Colon (tissue), 2 donors: ENCODE results near the gene PNPLA5.
"Not testable (repeated sequence)": the region's sequence is repeated elsewhere in the genome, so short reads cannot be mapped to it uniquely, and the experiment has no call there.

Experiments used
- FAIRE-seq: peaks from 2 replicates; lab custom pipeline; 2012; peaks lifted over from hg19 to GRCh38; lab: Jason Lieb, UNC
- donor health status: control.
- donor health status: control.

The PNPLA5 gene

DNA sequence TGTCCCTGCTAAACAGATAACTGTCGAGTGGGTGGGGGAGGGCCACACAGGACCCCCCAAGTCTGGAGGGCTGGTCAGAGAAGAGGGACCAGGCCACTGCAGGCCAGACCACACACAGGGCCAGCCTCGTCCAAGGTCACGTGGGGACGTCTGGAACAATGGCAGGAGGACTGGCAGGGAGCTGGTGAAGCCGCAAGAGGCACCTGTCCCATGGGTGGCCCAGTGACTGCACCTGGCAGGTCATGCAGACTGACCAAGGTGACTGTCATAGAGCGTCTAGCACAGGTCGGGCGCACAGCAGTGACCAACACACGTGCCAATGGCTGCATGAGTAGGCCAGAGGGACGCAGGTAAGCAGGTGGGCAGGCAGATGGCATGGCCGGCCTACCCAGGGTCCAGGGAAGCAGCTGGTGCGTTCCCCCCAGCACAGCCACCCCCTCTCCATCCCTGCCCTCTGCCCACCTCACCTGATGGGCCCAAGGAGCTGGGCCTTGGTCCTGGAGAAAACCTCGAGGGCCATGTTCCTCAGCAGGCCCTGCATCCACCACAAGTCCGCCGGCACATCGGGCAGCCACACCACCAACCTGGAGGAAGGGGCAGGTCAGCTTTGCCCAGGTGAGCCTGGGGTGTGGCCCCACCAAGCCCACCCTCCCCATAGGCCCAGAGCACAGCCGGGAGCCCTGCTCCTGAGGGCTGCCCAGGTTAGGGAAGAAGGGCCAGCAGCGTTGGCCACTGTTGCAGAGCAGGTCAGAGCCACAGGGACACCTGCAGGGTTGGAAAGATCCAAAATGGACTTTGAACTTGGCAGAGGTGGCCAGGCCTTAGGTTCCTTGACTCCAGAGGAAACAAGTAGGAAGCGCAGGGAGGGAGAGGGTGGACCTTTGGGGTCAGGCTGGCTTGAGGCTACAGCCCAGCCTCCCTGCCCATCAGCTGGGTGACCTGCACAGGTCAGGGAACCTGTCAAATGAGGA is 10.4 kb downstream of the PNPLA5 start:
- FAIRE-seq = no peak

DNA sequence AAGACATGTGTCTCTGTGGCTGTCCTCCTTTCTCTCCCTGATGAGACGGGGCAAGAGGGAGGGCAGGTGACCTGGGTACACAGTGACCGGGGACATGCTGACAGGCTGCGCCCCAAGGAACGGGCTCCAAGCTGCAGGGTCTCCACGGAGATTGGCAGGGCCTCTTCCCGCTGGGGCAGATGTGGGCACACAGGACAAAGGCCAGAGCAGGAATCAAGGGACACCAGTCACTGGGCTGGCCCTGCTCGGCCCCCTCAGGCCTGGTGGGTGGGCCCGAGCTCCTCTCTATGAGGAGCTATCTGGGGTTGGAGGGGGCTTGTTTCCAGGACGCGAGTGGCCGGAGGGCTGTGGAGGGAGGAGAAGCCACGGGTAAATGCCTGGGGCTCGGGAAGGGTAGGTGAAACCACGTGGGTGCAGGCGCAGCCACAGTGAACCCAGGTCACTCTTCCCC is 11.2 kb downstream of the PNPLA5 start:
- no peak for FAIRE-seq

DNA sequence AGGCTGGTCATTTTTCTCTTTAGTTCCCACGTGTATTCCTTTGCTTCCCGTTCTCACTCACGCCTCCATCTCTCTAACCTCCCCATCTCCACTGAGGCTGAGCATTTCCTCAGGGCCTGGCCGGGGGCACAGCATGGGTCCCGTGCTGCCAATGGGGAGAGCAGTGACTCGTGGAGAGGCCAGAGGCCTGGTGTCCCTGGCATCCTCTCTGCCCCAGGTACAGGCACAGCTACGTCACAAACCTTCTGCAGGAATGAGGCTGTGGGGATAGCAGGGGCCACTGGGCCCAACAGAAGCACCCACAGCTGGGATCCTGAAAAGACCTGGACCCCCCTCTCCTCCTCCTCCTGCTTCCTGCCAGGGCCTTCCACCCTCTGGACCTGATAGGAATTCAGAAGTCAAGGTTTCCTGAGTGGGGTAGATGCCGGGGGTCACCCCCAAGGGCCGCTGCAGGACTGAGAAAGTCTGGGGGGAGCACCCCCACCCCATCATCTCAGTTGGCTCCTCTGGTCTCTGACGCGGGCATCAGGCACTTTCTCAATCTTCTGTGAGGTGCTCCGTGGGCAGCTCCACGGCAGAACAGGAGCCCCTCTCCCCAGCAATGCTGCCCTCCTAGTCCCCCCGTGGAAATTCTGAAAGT is 11.8 kb downstream of the PNPLA5 start:
- FAIRE-seq = no peak

DNA sequence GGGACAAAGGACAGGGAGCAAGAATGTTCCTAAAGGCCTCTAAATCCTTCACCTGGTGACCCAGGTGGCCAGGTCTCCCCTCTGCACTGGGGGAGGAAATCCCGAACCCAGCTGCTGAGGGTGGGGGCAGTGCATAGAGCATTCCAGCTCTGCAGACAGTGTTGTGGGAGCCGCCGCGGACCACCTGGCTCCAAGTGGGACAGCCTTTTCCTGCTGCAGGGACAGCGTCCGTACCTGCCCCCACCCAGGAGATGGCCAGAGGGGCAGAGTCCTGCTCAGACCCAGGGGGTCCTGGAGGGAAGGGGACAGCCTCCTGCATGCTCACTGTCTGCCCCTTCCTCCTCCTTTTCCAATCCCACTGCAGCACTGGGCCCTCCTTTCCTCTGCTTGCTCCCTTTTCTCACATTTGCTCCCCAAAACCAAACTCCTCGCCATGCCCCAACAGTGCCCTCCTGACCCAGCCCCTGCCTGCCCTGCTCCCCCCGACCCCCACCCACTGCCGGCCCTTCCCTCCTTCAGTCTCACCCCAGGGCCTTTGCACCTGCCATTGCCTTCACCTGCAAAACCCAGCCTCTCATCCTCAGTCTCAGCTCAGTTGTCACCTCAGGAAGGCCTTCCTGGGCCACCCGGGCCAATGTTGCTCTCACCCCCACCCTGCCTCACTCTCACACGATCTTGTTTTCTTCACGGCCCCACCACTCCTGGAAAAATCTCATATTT is 12.8 kb downstream of the PNPLA5 start:
- no peak for FAIRE-seq

DNA sequence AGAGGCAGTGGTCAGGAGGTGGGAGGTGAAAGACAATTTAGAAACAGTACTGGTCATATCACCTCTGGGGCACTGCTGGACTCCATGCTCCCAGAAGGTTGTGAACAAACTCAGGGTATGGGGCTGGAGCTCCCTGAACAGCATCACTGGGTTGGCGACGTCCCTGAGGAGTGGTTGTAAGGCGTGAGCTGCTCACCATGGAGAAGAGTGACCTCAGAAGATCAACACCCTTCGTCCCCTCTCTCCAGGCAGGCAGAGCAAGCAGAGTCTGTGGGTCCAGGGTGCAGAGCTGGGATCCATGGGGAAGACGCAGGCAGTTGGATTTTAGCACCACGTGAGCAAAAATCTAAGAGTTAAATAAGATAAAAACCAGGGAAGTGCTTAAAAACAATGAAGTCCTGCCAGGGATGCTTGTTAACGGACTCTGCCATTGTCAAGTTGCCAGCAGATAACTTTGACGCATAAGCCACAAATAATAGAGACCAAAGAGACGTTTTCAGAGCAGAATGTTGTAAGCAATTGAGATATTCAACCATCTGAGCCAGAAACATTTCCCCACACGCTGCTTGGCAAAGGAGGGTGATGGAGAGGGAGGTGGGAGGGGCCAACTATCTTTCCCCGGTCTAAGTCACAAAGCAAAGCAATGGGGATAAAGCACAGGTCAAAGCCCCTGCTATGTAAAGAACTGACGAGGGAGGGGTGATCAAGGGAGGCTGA is 13.6 kb downstream of the PNPLA5 start:
- no peak for FAIRE-seq

DNA sequence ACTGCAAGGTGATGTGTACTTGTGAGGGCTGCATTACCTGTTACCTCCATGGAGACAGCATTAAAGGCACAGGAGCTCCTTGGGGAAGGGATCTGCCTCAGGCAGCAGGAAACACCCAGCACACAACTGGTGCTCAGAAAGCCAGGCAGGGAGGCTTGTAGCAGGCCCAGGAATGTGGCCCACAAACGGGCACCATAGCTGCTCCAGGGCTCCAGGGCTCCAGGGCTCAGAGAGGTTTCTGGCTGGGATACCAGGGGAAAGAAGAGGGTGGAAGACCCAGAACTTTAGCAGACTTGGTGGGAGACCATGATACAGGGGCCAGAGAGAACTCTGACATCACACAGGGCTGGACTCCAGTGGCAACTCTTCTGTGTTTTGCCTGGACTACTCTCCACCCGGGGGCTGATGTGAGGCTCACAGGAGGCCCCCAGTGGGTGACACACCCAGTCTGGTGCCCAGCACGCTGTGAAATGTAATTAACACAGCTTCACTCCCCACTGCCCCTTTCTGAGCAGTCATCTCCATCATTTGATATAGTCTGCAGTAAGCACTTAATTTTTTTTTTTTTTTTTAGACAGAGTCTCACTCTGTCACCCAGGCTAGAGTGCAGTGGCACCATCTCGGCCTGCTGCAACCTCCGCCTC is 14.8 kb downstream of the PNPLA5 start:
- no peak for FAIRE-seq

DNA sequence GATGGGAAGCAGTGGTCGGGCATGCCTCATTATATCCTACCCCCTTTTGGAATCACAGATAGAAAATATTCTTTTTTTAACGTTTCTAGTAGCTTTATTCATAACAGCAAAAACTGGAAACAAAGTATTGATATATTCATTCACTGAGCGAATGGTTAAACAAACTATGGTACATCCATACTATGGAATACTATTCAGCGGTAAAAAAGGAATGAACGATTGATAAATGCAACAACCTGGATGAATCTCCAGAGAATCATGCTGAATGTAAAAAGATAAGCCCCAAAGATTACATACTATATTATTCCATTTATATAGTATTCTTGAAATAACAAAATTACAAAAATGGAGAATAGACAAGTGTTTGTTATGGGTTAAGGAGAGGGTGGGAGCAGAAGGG is 22.0 kb downstream of the PNPLA5 start:
- FAIRE-seq = no peak

DNA sequence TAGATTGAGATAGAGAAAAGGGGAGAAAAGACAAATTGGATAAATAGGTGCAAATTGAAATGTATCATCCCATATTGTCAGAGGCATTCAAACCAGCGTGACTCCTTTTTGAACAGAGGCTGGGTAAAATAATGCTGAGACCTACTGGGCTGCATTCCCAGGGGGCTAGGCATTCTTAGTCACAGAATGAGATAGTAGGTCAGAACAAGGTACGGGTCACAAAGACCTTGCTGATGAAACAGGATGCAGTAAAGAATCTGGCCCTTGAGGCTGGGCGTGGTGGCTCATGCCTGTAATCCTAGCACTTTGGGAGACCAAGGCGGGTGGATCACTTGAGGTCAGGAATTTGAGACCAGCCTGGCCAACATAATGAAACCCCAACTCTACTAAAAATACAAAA is 22.8 kb downstream of the PNPLA5 start:
- not testable (repeated sequence) for FAIRE-seq

DNA sequence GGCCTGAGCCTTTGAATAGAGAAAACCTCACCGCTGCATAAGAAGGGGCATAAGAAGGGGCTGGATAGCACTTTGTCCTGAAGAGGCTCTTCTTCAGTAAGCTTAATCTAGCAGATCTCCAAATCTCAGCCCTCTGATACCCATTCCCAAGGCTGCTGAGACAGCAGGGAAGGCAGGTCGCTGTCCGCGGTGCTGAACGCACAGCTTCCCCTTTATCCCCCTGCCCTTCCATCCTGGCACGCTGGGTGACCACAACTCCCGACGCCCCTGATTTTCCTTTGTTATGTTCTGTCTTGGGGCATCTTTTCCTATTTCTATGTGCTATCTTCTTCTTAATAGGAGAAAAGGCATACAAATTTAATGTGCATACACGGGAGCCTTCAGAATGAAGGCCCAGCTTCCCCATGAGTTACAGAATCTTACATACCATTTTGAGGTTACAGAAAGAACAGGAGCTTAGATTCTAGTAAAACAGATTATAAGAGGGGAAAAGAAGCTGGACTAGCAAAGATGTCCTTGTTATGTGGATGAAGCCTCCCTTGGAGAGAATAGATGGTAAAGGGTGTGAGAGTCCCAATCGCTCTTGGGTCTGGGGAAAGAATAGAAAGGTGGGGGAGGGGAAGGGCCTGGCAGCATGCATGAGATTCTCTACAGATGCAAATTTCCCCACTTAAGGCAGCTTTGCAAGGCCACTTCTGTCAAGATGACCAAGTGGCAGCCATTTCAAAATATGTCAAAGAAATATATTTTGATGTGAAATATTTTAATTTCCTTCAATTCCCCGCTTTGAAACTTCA is 23.8 kb downstream of the PNPLA5 start:
- FAIRE-seq = no peak

DNA sequence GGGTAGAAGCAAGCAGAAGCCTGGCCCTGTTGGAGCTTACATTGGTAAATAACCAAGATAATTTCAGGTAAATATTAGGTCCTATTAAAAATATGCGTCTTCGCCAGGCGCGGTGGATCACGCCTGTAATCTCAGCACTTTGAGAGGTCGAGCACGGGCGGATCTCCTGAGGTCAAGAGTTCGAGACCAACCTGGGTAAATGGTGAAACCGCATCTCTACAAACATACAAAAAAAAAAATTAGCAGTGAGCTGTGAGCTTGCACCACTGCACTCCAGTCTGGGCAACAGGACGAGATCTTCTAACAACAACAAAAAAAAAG is 29.0 kb downstream of the PNPLA5 start:
- FAIRE-seq = no peak

DNA sequence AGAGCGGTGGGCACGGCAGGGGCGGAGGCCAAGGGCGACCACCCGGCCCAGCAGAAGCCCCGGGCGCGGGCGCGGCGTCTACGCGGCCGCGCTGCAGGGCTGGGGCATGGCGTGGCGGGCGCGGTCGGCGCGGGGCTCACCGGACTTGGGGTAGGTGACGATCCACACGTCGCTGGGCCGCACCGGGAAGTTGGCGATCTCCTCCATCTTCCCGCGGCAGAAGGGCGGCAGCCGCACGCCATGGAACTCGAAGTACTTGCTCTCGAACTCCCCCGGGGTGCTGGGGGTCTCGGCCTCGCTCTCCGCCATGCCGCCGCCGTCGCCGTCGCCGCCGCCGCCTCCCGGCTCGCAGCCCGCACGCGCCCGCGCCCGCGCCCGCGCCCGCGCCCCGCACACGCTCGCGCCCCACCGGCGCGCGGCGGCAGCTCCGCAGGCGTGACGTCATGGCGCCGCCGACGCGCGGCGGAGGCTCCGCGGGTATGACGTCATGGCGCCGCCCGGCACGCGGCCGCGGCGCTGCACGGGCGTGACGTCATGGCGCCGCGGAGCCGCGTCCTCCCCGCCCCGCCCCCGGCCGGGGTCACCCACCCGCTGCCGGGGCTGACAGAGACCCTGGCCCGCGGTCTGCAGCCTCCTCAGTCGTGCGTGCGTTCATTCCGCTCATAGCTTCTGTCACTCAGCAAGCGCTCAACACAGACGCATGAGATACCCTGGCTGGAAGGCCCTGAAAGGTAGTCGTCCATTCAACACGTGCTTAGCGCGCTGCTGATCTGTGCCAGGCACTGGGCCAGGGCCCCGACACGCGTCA is 29.5 kb downstream of the PNPLA5 start, which contains the start of gene SULT4A1:
Gene SULT4A1, minus strand, starts transcription at position 440 of the 808 bp plus-strand sequence. Its CDS starts 131 bp downstream, at position 309.
- FAIRE-seq = no peak

DNA sequence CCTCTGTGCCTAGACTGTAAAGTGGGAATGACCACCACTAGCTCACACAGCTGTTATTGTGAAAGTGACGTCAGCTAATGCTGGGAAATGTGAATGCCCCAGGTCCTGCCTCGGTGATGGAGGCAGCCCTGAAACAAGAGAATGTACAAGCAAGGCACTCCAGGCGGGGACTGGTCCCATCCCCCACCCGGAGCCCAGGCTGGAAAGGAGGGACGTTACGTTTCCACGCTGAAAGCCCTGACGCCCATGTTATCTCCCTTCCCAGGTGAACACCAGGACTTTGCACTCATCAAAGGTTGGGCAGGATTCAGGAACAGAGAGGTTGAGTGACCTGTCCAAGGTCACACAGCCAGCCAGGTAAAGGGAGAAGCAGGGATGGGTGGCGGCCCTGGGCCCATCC is 30.3 kb downstream of the PNPLA5 start:
- FAIRE-seq = no peak

DNA sequence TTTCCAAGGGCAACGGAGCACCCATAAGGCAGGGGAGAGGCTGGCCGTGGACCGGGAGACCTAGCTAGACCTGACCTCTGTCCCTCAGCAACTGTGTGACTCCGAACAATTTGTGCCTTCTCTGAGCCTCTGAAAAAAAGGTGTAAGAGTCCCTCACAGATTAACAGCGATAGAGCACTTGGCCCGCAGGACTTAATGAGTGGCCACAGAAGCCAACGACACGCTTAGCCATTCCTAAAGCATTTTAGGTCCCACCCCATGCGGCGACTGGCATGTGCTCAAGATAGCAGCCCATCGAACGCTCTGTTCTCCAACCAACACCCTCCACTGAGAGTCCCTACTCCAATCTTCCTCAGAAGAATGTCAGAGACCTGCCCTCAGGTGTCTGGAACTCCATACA is 31.0 kb downstream of the PNPLA5 start:
- FAIRE-seq = no peak

DNA sequence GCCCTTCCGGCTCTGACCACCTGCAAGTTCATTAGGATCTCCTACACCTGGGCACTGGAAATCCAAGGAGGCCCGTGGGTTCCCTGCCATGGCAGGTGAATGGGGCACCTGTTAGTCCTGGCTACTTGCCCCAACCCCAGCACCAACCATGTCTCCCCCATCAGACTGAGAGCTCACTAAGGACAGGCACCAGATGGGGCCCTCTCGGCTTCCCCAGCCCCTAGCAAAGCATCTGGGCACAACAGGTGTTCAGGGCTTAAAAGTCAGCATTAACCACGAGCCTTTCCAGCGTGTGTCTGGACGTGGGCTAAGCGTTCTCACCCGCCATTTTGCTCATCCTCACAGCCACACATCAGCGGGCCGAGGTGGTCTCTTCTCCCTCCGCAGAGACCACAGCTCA is 31.7 kb downstream of the PNPLA5 start:
- no peak for FAIRE-seq

DNA sequence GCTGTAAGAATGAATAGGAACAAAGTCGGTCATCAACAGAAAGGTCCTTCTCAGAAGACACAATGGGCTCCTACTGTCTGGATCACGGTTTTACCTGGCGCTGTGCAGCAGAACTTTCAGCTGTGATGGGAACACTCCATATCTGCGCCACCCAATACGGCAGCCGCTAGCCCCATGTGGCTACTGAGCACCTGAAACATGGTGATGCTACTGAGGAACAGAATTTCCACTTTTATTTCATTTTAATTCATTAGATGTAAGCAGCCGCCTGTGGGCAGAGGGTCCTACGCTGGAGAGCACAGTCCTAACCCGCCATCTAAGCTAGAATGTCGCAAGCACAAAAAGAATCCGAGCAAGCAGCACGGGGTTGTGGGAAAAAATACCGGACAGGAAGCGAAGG is 32.2 kb downstream of the PNPLA5 start:
- no peak for FAIRE-seq

DNA sequence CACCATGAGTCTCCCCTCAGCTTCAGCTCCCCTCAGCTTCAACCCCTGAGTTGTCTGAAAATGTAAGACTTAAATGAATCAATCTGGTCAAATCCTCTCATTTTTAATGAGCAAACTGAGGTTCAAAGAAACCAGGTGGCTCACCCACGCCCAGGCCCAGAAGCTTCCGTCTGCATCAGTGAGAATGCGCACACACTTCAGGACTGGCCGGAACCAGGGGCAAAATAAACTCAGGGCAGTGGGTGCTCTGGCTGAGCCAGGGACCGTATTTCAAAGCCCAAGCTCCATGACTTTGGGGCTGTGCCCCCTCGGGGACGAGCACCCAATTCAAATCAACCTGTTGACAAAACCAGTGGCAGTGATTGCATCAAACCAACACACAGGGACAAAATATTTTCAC is 32.6 kb downstream of the PNPLA5 start:
- no peak for FAIRE-seq

DNA sequence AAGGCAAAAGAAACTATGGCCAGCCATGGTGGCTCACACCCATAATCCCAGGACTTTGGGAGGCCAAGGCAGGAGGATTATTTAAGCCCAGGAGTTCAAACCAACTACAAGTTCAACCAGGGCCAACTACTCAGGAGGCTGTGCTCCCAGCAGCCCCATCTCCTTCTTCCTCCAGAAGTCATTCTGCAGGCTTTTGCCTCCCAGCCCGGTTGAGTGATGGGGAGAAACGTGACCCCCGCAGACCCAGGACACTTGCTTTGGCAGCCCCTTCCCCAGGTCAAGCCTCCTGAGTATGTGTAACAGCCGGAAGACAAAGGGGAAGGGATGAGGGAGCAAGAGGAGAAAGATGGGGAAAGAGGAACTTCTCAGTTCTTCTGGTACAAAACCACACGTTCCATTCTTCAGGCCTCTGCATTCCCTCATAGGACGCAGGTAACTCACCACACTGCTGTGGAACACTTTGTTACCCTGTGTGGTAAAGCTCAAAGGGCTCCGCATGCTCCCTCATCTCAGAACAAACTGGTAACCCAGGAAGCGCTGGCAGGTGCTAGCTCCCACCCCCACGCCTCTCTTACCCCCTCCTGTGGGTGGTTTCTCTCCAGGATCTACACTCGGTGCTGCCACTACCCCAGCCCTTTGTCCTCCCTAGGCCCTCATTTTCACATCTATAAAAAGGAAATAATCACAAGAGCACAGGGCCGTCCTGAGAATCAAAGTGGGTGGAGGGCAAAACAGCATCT is 33.5 kb downstream of the PNPLA5 start:
- no peak for FAIRE-seq

DNA sequence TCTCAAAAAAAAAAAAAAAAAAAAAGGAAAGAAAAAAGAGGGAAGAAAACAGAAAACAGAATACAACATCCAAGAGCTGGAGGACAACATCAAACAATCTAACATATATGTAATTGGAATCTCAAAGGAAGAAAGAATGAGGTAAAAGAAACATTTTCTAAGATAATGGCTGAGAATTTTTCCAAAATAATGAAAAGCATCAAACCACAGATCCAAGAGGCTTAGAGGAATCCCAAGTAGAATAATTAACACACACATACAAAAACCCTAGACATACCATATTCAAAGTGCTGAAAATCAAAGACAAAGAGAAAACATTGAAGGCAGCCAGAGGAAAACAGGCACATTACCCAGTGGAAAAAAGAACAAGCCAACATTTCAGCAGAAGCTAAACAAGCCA is 34.4 kb downstream of the PNPLA5 start:
- no peak for FAIRE-seq

DNA sequence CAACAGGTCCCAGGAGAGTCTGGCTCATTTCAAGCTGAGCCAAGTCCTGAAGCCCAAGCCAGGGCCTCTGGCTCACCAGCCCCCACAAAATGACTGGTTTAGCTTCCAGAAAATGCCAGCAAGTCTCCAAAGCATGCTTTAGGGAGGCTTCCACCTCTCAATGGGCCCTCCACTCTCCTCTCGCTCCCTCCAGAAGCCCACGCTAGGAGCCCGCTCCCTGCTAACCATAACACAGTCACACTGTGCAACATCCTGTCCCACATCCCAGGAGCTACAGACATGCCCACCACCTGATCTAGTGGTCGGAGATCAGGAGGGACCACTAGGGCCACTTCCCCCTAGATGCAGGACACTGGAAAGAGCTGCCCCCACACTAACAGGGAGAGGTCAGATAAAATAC is 36.4 kb downstream of the PNPLA5 start:
- FAIRE-seq = no peak
